Stomach (tissue), 4 donors: ENCODE results near the gene SGTA.

ENCODE experiments used
- CTCF ChIP-seq, 7 experiments: fragments of 450-650 bp in 4 of 7; fragments of 200-600 bp in 3 of 7; sonication (generic) in 3 of 7; IDR thresholded peaks; one replicate each; pipeline ENCODE4 v1.5.1; 2016 to 2019; ENCODE audit warnings: antibody characterized with exemption in 7 of 7, control low read depth in 2 of 7, mild to moderate bottlenecking in 1 of 7
- EP300 ChIP-seq: sonication (generic); formaldehyde crosslinking; IDR thresholded peaks from one replicate; pipeline ENCODE4 v1.6.1; 2017; ENCODE audit warnings: antibody characterized with exemption
- POLR2AphosphoS5 ChIP-seq, 3 donors: sonication (generic); formaldehyde crosslinking; IDR thresholded peaks; one replicate each; pipeline ENCODE4 v1.6.1; 2016; ENCODE audit warnings: antibody characterized with exemption in 3 of 3

- TF ChIP-seq EP300, result no peak
- no peak for TF ChIP-seq CTCF (IDR thresholded peaks at IDR 0.05)
- no peak for TF ChIP-seq POLR2AphosphoS5 (IDR thresholded peaks at IDR 0.05)
These were observed 32.9 kb upstream of the SGTA start for GRCh38 chr19:2815923-2816322.
